ENCODE measurements around the gene SYNDIG1.

DNA sequence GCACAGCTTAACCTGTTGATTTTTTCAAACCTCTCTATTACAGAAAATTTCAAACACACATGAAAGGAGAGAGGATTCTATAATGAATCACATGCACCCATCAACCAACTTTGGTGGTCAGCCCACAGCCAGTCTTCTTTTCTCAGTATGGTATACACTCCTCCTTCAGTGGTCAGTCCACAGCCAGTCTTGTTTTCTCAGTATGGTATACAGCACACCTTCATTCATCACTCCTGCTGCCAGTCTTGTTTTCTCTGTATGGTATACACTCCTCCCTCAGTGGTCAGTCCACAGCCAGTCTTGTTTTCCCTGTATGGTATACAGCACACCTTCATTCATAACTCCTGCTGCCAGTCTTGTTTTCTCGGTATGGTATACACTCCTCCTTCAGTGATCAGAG lies 67.8 kb downstream of the SYNDIG1 start:
- TF ChIP-seq CTCF (conservative IDR thresholded peaks at IDR 0.05; ENCODE audit: low read depth, low read length) (no peak), EZH2 (IDR thresholded peaks at IDR 0.05; ENCODE audit: borderline replicate concordance, low read depth, low read length, poor library complexity, severe bottlenecking) (no peak)

Data from A673 (cell line).